SK-N-DZ (cell line): ENCODE measurements around the gene SGCE.

Experiments
- DNase-seq: peaks from one replicate; pipeline ENCODE4 v3.0.0-alpha.2; 2015; ENCODE audit warnings: low spot score

Gene SGCE

DNA sequence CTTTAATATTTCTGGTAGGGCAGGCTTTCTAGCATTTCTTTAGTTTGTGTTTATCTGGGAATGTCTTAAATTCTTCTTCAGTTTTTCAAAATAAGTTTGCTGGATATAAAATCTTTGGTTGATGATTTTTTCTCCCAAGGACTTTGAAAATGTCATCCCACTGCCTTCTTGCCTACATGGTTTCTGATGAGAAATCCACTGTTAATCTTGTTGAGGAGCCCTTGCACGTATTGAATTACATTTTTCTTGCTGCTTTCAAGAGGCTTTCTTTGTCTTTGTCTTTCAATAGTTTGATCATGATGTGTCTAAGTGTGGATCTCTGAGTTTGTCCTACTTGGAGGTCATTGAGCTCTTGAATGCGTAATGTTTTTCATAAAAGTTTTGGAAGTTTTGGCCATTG, 80.3 kb downstream of the SGCE start:
- DNase-seq = no peak

DNA sequence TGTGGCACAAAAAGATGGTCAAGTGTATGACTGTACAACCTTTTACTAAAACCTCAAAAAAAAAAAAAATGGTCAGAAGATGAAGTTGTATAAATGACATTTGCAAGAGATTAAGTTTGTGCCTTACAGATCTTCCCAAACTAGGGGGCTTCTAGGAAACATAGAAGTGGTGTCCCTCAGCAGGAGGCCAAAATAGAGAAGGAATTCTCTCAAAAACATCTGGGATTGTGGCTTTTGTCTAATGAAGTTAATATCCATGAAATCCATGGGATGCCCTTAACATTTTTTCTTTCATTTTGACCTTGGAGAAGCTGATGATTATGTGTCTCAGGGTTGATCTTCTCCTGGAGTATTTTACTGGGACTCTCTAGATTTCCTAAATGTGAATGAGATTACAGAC, 84.1 kb downstream of the SGCE start:
- DNase-seq = no peak

- DNase-seq = no peak
These were observed 88.5 kb downstream of the SGCE start for GRCh38 chr7:94567396-94567795.

- DNase-seq = no peak
These were observed 90.6 kb downstream of the SGCE start for GRCh38 chr7:94565247-94565894.

DNA sequence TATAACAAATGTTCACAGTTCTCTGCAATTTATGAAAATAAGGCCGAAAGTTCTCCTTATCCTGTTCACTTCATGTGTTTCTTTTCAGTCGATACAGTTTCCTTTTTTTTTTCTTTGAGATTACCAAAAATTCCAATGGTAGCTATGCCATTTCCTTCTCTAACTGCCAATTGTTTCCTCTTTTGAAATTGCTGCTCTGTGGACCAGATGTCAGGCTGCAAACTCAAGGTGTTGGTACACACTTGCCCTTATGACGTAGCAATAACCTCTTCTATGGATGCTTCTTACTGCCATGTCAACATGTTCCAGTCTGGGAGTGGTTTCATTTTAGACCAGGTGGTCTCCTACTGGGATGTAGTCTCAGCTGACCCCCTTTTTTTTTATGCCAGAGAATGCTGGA, 93.4 kb downstream of the SGCE start:
- no peak for DNase-seq

GRCh38 chr7:94561841-94562514, 94.0 kb downstream of the SGCE start:
- no peak for DNase-seq

DNA sequence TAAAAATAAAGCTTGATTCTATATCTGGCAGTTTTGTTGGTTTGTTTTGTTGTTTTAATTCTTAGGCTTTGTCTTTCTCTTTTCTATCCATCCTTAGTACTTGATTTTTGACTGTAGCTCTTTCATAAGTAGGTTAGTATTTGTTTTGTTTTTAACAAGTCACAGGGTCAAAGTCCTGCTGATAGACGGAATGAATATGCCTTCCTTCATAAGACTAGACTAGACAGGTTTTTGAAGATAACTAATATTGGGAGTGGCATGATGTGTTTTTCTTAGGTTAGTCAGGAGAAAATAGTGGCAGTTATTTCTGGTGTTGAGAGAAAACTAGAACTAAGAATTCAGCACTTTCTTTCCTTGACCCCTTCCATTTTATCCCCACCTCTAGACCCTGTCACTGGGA, 96.0 kb downstream of the SGCE start:
- no peak for DNase-seq

DNA sequence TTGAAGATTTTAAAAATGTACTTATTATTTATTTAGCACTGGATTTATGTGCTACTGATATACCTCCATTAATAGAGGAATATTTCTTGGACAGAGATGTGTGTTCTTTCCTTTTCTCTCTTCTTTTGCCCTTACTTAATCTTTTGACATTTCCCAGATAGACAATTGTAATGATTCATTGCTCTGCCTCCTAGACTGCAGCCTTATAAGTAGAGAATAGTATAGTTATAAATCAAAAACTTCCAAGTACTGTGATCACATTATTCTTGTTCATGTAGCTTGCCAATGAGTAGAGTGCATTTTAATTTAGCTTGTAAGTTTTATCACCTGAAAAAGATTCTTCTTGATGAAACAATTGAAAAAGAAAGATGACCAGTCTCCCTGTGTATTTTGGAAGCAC, 98.7 kb downstream of the SGCE start:
- no peak for DNase-seq

DNA sequence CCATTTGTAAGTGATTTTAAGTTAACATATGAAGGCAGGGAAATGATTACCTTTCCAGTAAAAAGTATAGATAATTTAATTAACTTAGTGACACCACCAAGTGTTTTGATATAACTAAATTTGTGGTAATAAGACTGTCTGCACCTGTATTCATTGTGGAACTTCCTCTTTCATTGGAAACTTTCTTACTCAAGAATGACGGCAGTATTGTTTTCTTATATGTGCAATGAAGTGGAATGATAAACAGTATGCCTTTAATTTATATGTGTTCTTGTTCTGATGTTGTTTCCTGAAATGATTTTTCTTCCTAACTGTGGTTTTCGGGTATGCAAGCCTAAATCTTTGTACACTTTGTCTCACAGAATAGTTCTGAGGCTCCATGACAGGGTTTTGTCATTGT, 99.9 kb downstream of the SGCE start:
- DNase-seq = no peak

DNA sequence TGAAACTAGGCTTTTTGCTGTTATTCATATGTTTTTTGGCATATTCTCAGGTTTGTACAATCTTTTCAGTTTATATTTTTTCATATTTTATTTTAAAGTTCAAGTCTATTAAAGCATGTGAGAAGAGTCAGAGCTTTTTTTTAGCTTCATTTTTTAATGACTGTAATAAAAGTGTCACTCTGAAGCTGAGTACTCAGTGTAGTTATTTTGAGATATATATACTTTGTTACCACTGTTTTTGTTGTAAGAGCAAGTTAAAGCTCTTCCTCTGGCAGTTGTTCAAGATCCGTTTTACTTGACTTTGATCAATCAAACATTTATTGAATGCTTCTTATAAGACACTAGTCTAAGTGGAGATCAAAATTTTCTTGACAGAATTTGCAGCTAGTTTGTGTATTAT, 108.8 kb downstream of the SGCE start:
- no peak for DNase-seq

GRCh38 chr7:94540428-94540827, 115.5 kb downstream of the SGCE start:
- no peak for DNase-seq
